NT2/D1 (cell line): ENCODE results near the gene RHOT2.

Experiments
- DNase-seq: peaks from one replicate; pipeline ENCODE4 v3.0.0-alpha.2; 2011; ENCODE audit warnings: low read depth, low spot score
- H3K27me3 ChIP-seq: 2 replicates; pipeline ENCODE4 v1.6.0; 2011; ENCODE audit warnings: mild to moderate bottlenecking; ENCODE audit not compliant: insufficient read length, insufficient read depth
- H3K36me3 ChIP-seq: 2 replicates; pipeline ENCODE4 v1.6.1; 2011; ENCODE audit warnings: mild to moderate bottlenecking, low read length, mixed read lengths; ENCODE audit not compliant: insufficient read depth, insufficient read length
- H3K4me1 ChIP-seq: 2 replicates; pipeline ENCODE4 v1.5.1; 2011; ENCODE audit not compliant: insufficient read depth, insufficient read length
- H3K4me3 ChIP-seq: 2 replicates; pipeline ENCODE4 v1.5.1; 2011; ENCODE audit warnings: low read depth; ENCODE audit not compliant: insufficient read length
- H3K9ac ChIP-seq: 2 replicates; pipeline ENCODE4 v1.6.0; 2011; ENCODE audit warnings: low read depth; ENCODE audit not compliant: insufficient read length
- H3K9me3 ChIP-seq: 2 replicates; pipeline ENCODE4 v1.5.1; 2011; ENCODE audit warnings: mild to moderate bottlenecking, low read length; ENCODE audit not compliant: insufficient read depth
- SUZ12 ChIP-seq: IDR thresholded peaks from 2 replicates; pipeline ENCODE4 v1.6.1; 2011; ENCODE audit not compliant: insufficient read length, insufficient read depth; ENCODE audit errors: extremely low read depth
- YY1 ChIP-seq: IDR thresholded peaks from 2 replicates; pipeline ENCODE4 v1.6.1; 2011; ENCODE audit not compliant: insufficient read length, insufficient read depth
- ZNF274 ChIP-seq: IDR thresholded peaks from 2 replicates; pipeline ENCODE4 v1.6.1; 2011; ENCODE audit warnings: mild to moderate bottlenecking, low read depth, low read length

RHOT2 gene

GRCh38 chr16:638836-639235 lies 29.1 kb upstream of the RHOT2 start:
- Histone ChIP-seq H3K9me3 (no peaks in the 10 kb centered on the region), H3K27me3 (peaks cover 9% of the 10 kb centered on the region), H3K9ac (peak overlapping the region; percentile 32), H3K4me1 (peaks cover 28% of the 10 kb centered on the region), H3K4me3 (no peak overlapping the region), H3K36me3 (peaks cover 11% of the 10 kb centered on the region)
- no peak for DNase-seq
- TF ChIP-seq ZNF274 (no peak), SUZ12 (no peak), YY1 (no peak)

- Histone ChIP-seq H3K36me3 (no peaks in the 10 kb centered on the region), H3K9me3 (no peaks in the 10 kb centered on the region), H3K27me3 (peaks cover 9% of the 10 kb centered on the region), H3K9ac (peak overlapping the region; percentile 26), H3K4me1 (peaks cover 27% of the 10 kb centered on the region), H3K4me3 (no peak overlapping the region)
- no peak for TF ChIP-seq SUZ12
- no peak for TF ChIP-seq YY1
- TF ChIP-seq ZNF274, result no peak
- no peak for DNase-seq
Measured at GRCh38 chr16:640614-641013, 27.3 kb upstream of the RHOT2 start.

- Histone ChIP-seq H3K36me3 (peaks cover 2% of the 10 kb centered on the region), H3K9ac (peak within 1 kb of the TSS; percentile 95), H3K4me1 (peaks cover 31% of the 10 kb centered on the region), H3K4me3 (peak within 1 kb of the TSS; percentile 89), H3K27me3 (peaks cover 9% of the 10 kb centered on the region), H3K9me3 (no peaks in the 10 kb centered on the region)
- TF ChIP-seq YY1 (no peak), ZNF274 (no peak), SUZ12 (no peak)
- peak; percentile 78 for DNase-seq
Measured at GRCh38 chr16:641326-642188, 26.4 kb upstream of the RHOT2 start, which contains the start of gene MCRIP2. Gene MCRIP2 (plus strand): TSS chr16:641828. CDS start chr16:641992, 164 bp downstream.

GRCh38 chr16:642189-643049 lies 25.5 kb upstream of the RHOT2 start:
- Histone ChIP-seq H3K4me3 (peak overlapping the region; percentile 89), H3K4me1 (peaks cover 37% of the 10 kb centered on the region)

GRCh38 chr16:643050-643368 lies 24.9 kb upstream of the RHOT2 start:
- TF ChIP-seq ZNF274 (no peak), SUZ12 (no peak), YY1 (no peak)
- peaks cover 12% of the 10 kb centered on the region for H3K36me3 ChIP-seq
- H3K27me3 ChIP-seq, result peaks cover 9% of the 10 kb centered on the region
- no peaks in the 10 kb centered on the region for H3K9me3 ChIP-seq
- DNase-seq, result no peak
- H3K9ac ChIP-seq, result peak overlapping the region; percentile 95
- peak overlapping the region; percentile 89 for H3K4me3 ChIP-seq
- H3K4me1 ChIP-seq, result peaks cover 33% of the 10 kb centered on the region

More at GRCh38 chr16:642189-643049, 25.5 kb upstream of the RHOT2 start:
- H3K27me3 ChIP-seq, result peaks cover 9% of the 10 kb centered on the region
- DNase-seq, result no peak
- TF ChIP-seq SUZ12, result no peak
- TF ChIP-seq ZNF274, result no peak
- TF ChIP-seq YY1, result no peak
- peaks cover 10% of the 10 kb centered on the region for H3K36me3 ChIP-seq
- no peaks in the 10 kb centered on the region for H3K9me3 ChIP-seq
- peak overlapping the region; percentile 95 for H3K9ac ChIP-seq

- Histone ChIP-seq H3K27me3 (peaks cover 9% of the 10 kb centered on the region), H3K4me1 (peaks cover 26% of the 10 kb centered on the region), H3K4me3 (no peak overlapping the region), H3K9me3 (no peaks in the 10 kb centered on the region), H3K9ac (no peak overlapping the region), H3K36me3 (peaks cover 12% of the 10 kb centered on the region)
- no peak for DNase-seq
- TF ChIP-seq SUZ12, result no peak
- TF ChIP-seq YY1, result no peak
- no peak for TF ChIP-seq ZNF274
Measured at GRCh38 chr16:644556-644955, 23.4 kb upstream of the RHOT2 start.
